ENCODE results near the gene TTYH3.
"Not testable (repeated sequence)": the region's sequence is repeated elsewhere in the genome, so short reads cannot be mapped to it uniquely, and the experiment has no call there.

The TTYH3 gene

GRCh38 chr7:2691011-2691707 is 59.4 kb downstream of the TTYH3 start:
- DNase-seq (ENCODE audit: low read depth, low spot score): no peak
- TF ChIP-seq CTCF (IDR thresholded peaks at IDR 0.05; ENCODE audit: insufficient read depth, low read length, missing control alignments): no peak
- CTCF ChIA-PET: interaction anchor here (1.2 to 3.0 kb wide), 3 partner anchors 10 to 223 kb away, joined by 3 to 15 read pairs (median 14); no protein-coding TSS in a partner anchor
- no peak overlapping the region for H3K4me3 ChIP-seq (ENCODE audit: low read depth, low read length)
- POLR2A ChIA-PET: no interaction called here

- CTCF ChIA-PET: interaction anchor here (1.1 to 3.0 kb wide), 6 partner anchors 11 to 224 kb away, joined by 3 to 15 read pairs (median 4); no protein-coding TSS in a partner anchor
- DNase-seq (ENCODE audit: low read depth, low spot score); POLR2A ChIA-PET; H3K4me3 ChIP-seq (ENCODE audit: low read depth, low read length): not testable (repeated sequence)
Measured at GRCh38 chr7:2691932-2692439, 60.2 kb downstream of the TTYH3 start.

GRCh38 chr7:2692543-2692942 is 60.8 kb downstream of the TTYH3 start:
- H3K4me3 ChIP-seq (ENCODE audit: low read depth, low read length): no peak overlapping the region
- no peak for DNase-seq (ENCODE audit: low read depth, low spot score)
- CTCF ChIA-PET: interaction anchor here (1.1 to 2.9 kb wide), 5 partner anchors 10 to 224 kb away, joined by 3 to 14 read pairs (median 4); no protein-coding TSS in a partner anchor
- no peak for TF ChIP-seq CTCF (IDR thresholded peaks at IDR 0.05; ENCODE audit: insufficient read depth, low read length, missing control alignments)
- POLR2A ChIA-PET: no interaction called here

- CTCF ChIA-PET: interaction anchor here (2.2 to 2.9 kb wide), 2 partner anchors 11 to 16 kb away, joined by 4 to 14 read pairs; no protein-coding TSS in a partner anchor
- DNase-seq (ENCODE audit: low read depth, low spot score); POLR2A ChIA-PET: not testable (repeated sequence)
Measured at GRCh38 chr7:2693420-2694121, 61.8 kb downstream of the TTYH3 start.

GRCh38 chr7:2694122-2694436 is 62.3 kb downstream of the TTYH3 start:
- POLR2A ChIA-PET; H3K4me3 ChIP-seq (ENCODE audit: low read depth, low read length); DNase-seq (ENCODE audit: low read depth, low spot score): not testable (repeated sequence)
- CTCF ChIA-PET: interaction anchor here (1.6 kb wide), 1 partner anchor 16 kb away, joined by 4 read pairs; no protein-coding TSS in a partner anchor

More at GRCh38 chr7:2693420-2694121, 61.8 kb downstream of the TTYH3 start:
- H3K4me3 ChIP-seq (ENCODE audit: low read depth, low read length): not testable (repeated sequence)

GRCh38 chr7:2698581-2699288 is 66.9 kb downstream of the TTYH3 start:
- H3K4me3 ChIP-seq (ENCODE audit: low read depth, low read length): no peak overlapping the region
- ChIA-PET POLR2A (no interaction called here), CTCF (interaction anchor here (1.1 to 6.7 kb wide), 4 partner anchors 9 to 166 kb away, joined by 3 to 49 read pairs (median 3); no protein-coding TSS in a partner anchor)
- no peak for DNase-seq (ENCODE audit: low read depth, low spot score)
- no peak for TF ChIP-seq CTCF (IDR thresholded peaks at IDR 0.05; ENCODE audit: insufficient read depth, low read length, missing control alignments)

GRCh38 chr7:2699289-2699620 is 67.5 kb downstream of the TTYH3 start:
- H3K4me3 ChIP-seq (ENCODE audit: low read depth, low read length): no peak overlapping the region
- DNase-seq (ENCODE audit: low read depth, low spot score): no peak
- TF ChIP-seq CTCF (IDR thresholded peaks at IDR 0.05; ENCODE audit: insufficient read depth, low read length, missing control alignments): no peak
- POLR2A ChIA-PET: no interaction called here
- CTCF ChIA-PET: interaction anchor here (1.1 to 6.7 kb wide), 4 partner anchors 9 to 165 kb away, joined by 3 to 49 read pairs (median 3); no protein-coding TSS in a partner anchor

Measured in AG04449 (cell line).